Left hindlimb (tissue), 1 donor: Measurements from ENCODE around the gene DAZAP1.

Source experiments
- DNase-seq: peaks from one replicate; pipeline ENCODE4 v3.0.0-alpha.2; 2018

Gene DAZAP1

DNA sequence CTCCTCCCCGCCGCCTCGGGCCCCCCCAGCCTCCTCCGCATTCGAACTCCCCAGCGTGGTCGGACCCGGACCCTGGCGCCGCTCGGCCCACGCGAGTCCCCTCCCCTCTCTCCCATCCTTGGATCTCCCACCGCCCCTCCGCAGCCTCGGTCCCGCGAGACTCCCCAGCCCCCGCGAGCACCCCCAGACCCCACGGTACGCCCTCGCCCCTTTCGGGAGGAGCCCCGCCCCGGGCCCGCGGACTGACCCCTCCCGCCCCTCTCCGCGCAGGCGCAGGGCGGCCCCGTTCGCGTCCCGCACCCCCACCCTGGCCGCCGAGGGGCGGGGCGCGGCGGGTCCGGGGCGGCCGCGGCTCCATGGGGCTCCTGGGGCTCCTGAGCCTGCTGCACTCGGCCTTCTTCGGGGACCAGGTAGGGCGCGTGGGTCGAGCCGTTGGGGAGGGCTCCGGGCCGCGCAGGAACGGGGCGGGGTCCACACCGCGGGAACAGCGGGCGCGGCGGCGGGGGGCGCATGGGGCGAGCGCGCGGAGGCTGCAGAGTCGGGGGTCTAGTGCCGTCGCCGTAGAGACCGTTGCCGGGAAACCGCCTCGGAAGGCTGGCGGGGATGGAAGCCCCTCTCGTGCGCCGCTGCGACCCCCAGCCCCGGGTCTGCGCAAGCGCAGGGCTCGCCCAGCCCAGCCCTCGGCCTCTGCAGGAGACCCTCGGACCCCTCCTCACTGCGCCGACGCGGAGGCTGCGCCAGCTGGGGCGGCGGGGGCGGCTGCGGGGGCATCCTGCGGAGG, 38.7 kb downstream of the DAZAP1 start:
- DNase-seq, result no peak

DNA sequence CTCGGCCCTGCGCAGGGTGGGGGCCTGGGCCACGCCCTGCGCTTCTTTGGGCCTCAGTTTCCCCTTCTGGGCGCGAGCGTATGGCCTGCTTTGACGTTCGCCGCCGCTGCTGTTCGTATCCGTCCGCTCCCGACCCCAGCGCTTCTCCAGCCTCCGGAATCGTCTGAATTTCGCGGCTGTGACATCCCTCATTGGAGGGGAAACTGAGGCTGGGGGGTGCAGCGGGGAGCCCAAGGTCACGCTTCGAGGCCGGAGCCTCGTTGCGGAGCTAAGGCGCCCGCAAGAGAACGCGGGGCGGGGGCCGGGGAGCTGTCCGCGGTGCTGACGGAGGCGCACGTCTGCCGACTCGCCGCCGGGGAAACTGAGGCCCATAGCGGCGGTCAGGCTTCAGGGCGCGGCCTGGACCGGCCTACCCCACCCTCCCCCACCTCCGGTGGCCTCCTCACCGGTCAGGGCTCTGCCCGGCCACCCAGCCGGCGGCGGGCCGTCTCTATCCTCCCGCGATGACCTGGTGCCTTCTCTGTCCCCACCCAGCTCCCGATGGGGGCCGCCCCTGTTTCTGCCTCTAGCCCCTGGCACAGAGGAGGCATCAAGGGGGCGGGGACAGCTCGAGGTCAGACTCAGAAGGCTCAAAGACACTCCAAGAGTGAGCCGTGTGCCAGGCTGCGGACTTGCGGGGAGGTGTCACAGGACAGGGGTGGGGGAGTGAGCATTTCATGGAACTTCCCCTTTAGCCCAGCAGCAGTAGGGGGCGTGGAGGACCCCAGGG, 39.5 kb downstream of the DAZAP1 start:
- no peak for DNase-seq

DNA sequence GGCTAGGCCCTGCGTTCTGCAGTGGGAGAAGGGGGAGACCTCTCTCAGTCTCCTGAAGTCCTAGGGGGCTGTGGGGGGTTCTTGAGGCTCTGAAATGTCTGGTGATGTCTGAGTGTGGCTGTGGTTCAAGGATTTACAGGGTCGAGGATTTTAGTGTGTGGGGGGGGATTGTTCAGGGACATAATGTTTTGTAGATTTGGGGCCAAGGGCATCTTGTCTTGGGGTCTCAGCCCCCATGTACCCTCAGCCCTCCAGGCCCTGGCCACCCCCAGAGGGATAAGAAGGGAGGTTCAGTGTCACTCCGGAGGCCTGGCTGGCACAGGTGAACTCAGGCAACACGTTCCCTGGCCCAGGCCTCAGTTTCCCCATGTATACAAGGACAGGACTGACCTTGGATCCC, 40.1 kb downstream of the DAZAP1 start:
- DNase-seq, result no peak

DNA sequence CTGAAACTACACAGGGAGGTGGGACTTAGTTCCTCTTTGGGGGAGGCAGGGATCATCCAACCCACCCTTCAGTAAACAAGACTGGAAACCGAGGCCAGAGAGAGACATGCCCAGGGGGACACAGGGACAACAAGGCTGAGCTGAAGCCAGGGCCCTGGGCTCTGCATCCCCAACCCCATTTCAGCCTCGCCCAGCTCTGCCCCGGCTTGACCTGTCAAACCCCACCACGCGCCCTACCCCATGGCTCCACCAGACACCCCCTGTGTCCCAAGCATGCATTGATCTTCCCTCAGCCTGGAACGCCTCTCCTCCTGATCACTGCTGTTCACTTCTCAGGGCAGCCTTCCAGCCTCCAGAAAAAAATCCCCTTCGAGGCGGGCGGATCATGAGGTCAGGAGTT, 40.6 kb downstream of the DAZAP1 start:
- DNase-seq, result no peak

DNA sequence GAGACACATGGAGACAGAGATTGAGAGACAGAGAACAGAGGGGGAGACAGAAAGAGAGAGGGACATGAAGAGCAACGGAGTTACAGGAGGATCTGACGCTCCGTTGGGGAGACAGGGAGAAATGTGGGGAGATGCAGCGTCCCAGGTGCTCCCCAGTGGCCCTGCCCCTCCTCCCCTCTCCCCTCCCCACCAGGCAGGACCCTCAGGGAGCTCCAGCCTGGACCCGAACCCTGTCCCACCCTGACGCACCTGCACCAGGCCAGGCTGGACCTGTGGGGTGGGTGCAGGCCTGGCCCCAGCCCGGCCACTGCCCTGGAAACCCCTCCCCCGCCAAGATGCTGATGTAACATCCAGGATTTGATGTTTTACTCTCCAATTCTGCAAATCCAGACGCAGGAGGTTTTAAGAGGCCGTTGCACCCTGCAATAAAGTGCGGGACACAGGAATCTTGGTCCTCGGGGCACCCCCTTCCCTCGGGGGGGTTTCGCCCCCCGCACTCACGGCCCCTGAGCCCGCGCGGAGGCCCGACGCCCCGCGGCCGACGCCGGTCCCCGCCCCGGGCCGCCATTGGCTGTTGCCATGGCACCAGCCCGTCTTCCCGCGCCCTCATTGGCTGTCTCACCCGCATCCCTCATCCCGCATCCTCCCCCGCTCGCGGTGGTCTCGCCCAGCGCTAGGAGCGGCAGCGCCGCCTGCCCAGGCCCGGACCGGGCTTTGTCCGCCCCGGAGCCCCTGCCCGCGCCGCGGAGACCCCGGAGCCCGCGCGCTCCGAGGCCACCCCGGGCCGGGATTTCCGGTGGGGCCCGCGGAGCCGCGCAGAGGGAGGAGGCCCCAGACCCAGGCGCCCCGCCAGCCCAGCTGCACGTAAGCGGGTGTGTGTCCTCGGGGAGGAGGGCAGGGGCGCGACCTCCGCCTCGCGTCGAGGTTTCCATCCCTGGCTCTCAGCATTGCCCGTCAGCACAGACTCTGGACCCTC, 42.4 kb downstream of the DAZAP1 start, which contains the start of gene APC2:
Gene APC2 (plus strand): TSS at position 655 of the 976 bp plus-strand sequence. CDS start 2,881 bp downstream, outside the sequence.
- no peak for DNase-seq

DNA sequence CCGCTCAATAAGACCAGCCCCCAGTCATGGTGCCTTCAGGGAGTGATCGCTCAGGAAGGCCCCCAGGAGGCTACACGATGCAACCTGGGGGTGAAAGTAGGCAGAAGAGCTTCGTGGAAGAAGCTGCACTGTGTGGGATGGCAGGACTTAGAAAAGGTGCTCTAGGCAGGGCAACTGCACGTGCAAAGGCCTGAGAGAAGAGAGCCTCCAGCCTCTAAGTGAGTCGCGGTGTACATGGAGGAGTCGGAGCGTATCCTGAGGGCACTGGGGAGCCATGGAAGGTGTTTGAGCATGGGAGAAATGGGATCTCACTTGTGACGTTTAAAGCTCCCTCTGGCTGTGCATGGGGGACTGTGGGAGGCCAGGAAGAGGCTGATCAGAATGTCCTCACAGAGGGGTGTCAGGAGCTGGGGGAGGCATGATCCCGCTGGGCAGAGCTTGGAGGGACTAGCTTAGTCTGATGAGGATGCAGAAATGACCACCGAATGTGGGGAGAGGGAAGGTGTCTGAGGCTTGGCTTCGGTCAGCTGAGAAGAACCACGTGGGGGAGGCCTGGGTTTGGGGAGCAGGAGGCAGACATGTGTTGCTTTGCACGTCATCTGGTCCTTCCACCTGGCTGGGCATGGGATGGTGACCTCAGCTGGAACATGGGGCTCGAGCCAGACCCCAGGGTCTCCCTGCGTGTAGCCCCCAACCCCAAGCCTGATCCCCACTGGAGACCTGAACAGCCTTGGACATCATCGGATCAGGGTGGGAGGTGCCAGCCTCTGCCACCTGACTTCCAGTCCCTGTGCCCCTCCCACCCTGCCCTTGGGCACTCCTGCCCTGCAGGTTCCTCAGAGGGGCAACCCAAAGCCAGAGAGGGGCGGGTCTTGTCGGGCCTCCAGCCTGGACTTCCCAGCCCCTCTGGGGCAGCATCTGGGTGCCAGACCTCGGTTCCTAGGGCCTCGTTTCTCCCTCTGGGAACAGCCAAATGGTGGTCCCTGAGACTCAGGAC, 43.6 kb downstream of the DAZAP1 start:
- no peak for DNase-seq

DNA sequence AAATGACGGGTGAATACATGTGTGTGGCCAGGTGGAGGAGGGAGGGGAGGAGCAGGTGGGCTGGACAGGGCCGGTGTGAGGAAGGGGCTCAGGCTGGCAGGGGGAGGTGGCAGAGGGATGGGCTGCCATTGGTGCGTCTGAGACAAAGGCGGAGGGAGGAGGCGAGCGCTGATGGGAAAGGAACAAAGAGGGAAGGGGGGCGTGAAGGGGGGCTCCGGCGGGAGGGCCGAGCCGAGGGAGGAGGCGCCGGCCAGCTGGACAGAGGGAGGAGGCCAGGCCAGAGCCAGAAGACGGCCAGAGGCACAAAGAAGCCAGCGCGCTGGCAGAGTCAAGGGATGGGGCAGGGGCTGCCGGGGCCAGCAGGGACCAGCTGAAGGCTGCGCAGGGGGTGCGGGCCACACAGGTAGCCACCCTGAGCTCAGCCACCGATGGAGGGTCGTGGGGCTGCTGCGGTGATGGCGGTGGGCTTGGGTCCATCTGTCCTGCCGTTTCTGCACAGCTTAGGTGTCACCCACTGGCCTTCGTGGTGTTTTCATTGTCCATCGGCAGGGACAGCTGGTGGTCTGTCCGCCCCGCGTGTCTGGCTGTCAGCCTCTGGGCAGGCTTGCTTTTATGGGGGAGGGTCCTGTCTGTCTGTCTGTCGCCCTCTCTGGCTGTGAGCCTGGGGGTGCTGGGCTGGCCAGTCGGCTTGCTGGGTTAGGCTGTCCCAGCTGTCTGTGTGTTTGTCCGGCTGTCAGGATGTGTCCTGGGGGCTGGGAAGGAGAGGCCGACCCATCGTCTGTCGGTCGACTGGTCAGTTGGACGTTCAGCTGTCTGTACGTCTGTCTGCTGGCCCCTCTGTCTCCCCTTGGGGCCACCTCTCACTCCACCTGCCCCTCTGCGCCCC, 44.8 kb downstream of the DAZAP1 start:
- DNase-seq, result no peak

DNA sequence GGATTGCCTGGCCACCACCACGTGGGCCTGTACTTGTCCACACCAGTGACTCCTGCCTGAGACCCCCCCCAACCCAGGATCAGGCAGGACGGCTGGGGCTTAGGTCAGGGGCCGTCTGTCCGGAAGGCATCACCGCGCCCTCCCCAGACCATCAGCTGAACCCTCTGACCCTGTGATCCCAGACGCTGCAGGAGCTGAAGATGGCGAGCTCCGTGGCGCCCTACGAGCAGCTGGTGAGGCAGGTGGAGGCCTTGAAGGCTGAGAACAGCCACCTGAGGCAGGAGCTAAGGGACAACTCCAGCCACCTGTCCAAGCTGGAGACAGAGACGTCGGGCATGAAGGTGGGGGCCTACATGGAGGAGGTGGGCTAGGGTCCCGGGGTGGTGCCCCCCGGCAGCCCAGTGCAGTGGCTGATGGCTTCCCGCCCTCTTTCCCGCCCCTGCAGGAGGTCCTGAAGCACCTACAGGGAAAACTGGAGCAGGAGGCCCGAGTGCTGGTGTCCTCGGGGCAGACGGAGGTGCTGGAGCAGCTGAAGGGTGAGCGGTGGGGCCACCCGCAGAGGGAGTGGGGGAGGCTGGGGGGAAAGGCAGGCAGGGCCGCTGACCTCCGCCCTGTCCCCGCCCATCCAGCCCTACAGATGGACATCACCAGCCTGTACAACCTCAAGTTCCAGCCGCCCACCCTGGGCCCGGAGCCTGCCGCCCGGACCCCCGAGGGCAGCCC, 45.6 kb downstream of the DAZAP1 start:
- no peak for DNase-seq

DNA sequence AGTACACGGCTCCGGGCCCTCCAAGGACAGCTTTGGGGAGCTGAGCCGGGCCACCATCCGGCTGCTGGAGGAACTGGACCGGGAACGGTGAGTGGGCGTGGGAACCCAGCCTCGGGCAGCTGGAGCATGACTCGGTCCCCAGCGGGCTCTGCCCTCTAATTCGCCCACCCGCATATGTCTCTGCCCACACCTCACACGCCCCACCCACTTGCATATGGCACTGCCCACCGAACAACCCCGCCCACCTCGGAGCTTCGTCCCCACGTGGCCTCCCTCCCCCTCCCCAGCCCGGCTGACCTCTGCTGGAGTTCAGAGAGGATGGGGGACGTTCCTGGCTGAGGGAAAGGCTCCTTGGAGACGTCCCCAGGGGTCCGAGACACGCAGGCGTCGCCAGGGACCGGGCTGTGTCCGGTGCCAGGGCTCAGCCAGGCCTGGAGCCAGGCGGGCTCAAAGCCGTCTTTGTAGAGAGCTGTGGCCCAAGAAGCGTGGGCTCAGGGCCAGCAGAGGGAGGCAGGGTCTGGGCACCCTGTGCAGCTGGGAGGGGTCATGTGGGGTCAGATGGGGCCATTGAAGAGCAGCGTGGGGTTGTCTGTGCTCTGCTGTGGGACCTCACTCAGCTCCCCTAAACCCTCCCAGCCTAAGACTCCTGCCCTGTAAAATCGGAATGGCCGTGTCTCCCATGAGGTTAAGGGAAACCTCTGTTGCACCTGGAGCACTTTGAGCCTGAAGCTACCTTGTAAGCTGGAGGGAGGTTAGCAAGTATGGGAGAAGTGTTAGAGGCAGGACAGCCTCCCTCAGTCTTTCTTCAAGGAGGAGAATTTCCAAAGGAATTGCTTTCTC, 46.4 kb downstream of the DAZAP1 start:
- DNase-seq, result no peak

DNA sequence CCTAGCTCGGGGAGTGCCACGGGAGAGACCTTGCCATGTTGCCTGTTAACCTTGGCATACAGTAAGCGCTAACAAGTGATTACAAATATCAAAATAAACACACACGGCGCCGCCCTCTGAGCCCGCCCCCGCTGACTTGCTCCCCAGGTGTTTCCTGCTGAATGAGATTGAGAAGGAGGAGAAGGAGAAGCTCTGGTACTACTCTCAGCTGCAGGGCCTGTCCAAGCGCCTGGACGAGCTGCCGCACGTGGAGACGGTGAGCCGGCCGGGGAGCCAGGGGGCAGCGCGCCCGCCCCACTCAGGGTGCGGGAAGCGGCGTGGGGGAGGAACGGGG, 47.6 kb downstream of the DAZAP1 start:
- DNase-seq, result no peak

DNA sequence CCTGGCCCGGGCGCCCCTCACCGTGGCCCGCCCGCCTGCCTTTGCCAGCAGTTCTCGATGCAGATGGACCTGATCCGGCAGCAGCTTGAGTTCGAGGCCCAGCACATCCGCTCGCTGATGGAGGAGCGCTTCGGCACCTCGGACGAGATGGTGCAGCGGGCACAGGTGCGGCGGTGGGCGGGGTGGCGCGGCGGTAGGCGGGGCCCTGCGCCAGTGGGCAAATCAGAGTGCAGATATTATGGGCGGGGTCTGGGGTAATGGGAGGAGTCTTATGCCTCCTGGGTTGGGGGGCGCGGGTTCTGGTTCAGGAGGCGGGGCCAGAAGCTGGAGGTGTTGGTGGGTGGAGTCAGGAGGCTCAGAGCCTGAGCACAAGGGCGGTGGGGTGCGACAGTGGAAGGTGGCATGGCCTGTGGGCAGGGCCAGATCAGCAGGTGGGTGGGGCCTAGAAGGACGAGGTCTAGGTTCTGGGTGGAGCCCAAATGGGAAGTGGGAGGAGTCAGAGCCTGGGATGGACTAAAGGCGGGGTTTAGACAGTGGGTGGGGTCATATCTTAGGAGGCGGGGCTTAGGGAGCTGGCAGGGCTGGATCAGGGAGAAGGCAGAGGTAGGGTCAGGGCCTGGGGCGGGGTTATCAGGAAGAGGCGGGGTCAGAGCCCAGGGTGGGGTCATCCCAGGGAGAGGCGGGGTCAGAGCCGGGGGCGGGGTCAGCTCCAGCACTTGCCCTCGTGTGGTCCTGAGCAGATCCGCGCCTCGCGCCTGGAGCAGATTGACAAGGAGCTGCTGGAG, 48.1 kb downstream of the DAZAP1 start:
- DNase-seq, result no peak

DNA sequence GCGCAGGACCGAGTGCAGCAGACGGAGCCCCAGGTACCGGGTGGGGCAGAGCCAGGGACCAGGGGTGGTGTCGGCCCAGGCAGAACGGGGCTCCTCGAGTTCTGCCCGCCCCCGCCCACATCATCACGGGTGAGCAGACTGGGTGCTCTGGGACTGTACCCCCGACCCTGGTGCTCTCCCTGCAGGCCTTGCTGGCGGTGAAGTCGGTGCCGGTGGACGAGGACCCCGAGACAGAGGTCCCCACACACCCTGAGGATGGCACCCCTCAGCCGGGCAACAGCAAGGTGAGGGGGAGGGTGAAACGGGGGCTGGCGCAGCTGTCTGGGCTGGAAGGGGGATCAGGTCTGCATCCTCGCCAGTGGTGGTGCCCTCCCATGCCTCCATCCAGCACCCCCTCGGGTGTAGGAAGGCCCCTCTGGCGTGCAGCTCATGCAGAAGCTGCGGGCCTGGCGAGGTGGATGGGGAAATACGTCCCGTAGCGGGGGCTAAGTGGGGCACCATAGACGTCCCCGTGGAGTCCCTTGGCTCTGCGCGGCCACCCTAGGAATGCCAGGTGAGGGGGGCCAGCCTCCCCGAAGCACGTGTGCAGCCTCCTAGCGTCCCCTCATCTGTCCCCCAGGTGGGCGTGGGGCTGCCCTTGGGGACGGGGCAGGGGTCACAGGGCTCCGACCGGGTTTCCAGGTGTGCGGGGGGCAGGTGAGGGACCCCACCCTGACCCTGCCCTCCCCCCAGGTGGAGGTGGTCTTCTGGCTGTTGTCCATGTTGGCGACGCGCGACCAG, 48.9 kb downstream of the DAZAP1 start:
- DNase-seq, result no peak

DNA sequence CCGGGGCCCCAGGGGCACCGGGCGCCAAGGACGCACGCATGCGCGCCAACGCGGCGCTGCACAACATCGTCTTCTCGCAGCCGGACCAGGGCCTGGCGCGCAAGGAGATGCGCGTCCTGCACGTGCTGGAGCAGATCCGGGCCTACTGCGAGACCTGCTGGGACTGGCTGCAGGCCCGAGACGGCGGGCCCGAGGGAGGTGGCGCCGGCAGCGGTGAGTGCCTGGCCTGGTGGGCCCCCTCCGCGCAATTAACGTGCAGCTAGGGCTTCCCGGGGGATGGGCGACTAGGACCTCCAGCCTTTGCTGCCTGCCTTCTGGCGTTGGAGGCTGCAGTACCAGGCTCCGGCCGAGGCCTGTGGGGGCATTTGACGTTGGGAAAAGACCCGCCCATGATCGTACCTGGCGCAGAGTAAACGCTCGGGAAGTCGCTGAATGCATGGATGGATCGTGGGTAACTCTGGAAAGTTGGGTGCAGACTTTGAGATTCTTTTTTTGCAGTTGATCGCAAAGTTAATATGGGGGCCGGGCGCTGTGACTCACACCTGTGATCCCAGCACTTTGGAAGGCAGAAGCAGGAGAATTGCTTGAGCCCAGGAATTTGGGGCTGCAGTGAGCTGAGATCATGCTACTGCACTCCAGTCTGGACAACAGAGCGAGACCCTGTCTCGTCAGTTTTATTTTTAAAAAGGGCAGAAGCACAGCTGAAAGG, 49.8 kb downstream of the DAZAP1 start:
- DNase-seq, result no peak

DNA sequence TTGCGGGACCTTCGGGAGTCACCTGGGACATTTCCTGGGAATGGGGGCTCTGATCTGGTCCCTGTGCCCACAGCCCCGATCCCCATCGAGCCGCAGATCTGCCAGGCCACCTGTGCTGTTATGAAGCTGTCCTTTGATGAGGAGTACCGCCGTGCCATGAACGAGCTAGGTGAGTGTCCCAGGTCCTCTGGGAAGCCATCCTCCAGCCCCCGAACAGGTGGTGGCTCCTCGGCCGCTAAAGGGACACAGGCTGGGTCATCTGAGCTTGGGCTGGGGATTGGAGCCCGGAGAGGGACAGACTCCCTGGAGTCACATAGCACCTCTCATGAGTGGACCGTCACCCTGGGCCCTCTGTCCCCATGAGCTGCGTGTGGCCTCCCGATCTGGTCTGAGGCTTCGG, 50.5 kb downstream of the DAZAP1 start:
- no peak for DNase-seq

DNA sequence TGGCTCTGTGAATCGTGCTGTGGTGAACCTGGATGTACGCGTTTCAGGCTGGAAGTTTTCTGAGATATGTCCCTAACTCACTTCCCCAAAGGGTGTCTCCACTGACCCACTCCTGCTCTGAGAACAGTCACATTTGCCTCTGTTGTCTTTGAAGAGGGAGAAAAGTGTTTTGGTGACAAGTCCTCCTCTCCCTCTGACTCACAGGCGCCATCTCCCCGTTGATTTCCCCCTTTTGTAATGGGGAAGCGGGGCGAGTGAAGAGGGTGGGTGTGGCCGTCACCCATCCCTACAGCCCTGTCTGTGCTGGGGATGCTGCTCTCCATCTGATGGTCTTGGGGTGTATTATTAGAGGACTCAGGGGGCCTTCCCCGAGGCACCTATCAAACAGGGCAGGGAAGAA, 52.1 kb downstream of the DAZAP1 start:
- DNase-seq, result no peak
